ENCODE data around the gene COLGALT1. TPM values are rescaled to one million over a fixed set of nuclear protein-coding genes. Genes with fewer than 3 reads are reported as not detected.

The COLGALT1 gene
- total and polyA plus RNA-seq, 2 of the 8 experiments (the other 6 are each of a cell fraction or from before 2014, with no cell fraction given): 44.7 to 58.1 TPM

GRCh38 chr19:17555929-17556813 lies 722 bp downstream of the COLGALT1 start (continued):
- TF ChIP-seq TEAD4 (IDR thresholded peaks at IDR 0.05; ENCODE audit: low read depth, low read length) (no peak), E2F6 (IDR thresholded peaks at IDR 0.05) (no peak), KDM4A (IDR thresholded peaks at IDR 0.05; ENCODE audit: low read depth, low read length, severe bottlenecking) (peak; percentile 1), EZH2 (IDR thresholded peaks at IDR 0.05; ENCODE audit: low read depth, low read length, severe bottlenecking) (no peak), POLR2A (IDR thresholded peaks at IDR 0.05; ENCODE audit: control extremely low read depth in 1 of 2, low read depth in 2 of 2, low read length in 2 of 2) (no peak), NANOG (IDR thresholded peaks at IDR 0.05; ENCODE audit: insufficient read depth, low read depth, low read length, poor library complexity, severe bottlenecking) (no peak), RXRA (IDR thresholded peaks at IDR 0.05; ENCODE audit: insufficient read depth, low read depth, low read length) (no peak), ATF2 (IDR thresholded peaks at IDR 0.05; ENCODE audit: low read length) (no peak), GABPA (IDR thresholded peaks at IDR 0.05; ENCODE audit: borderline replicate concordance, insufficient read depth, low read length) (no peak), GTF2F1 (IDR thresholded peaks at IDR 0.05; ENCODE audit: borderline replicate concordance, low read depth, low read length) (no peak), KDM5A (IDR thresholded peaks at IDR 0.05; ENCODE audit: low read length) (no peak), SP1 (IDR thresholded peaks at IDR 0.05; ENCODE audit: low read depth, low read length) (no peak), TAF1 (IDR thresholded peaks at IDR 0.05; ENCODE audit: low read depth, low read length) (no peak), TCF12 (IDR thresholded peaks at IDR 0.05; ENCODE audit: low read depth, low read length) (no peak), RAD21 (IDR thresholded peaks at IDR 0.05 in 1 of 2, conservative IDR thresholded peaks at IDR 0.05 in 1 of 2; ENCODE audit: low read depth in 2 of 2, low read length in 2 of 2) (peak in 1 of 2 experiments; percentile 27; a peak in 1 of 4 replicates), MAX (IDR thresholded peaks at IDR 0.05) (no peak), FOSL1 (IDR thresholded peaks at IDR 0.05; ENCODE audit: insufficient read depth, low read depth, low read length) (no peak), HDAC2 (IDR thresholded peaks at IDR 0.05; ENCODE audit: borderline replicate concordance in 1 of 2, low read depth in 2 of 2, low read length in 2 of 2) (no peak; a peak in 1 of 4 replicates)
